A673 (cell line): ENCODE measurements around the gene MIDN. TPM values are rescaled to one million over a fixed set of nuclear protein-coding genes. Genes with fewer than 3 reads are reported as not detected.
"Not testable (repeated sequence)": the region's sequence is repeated elsewhere in the genome, so short reads cannot be mapped to it uniquely, and the experiment has no call there.

ENCODE experiments used
- BruUV-seq: library from RNA; stranded (reverse); fragments of 400-500 nt; replicated peaks from 2 replicates; lab custom pipeline; 2021; lab: Mats Ljungman, UMichigan
- CTCF ChIA-PET: fragments of 300-600 bp; sonication (Branson Sonifier 250); formaldehyde crosslinking; loops from one replicate; lab custom pipeline; 2022; ENCODE audit warnings: antibody characterized with exemption; lab: Charles Lee
- POLR2A ChIA-PET: fragments of 300-600 bp; sonication (Branson Sonifier 250); formaldehyde crosslinking; loops from one replicate; lab custom pipeline; 2022; ENCODE audit warnings: antibody characterized with exemption; ENCODE audit not compliant: low non-redundant PET; lab: Charles Lee
- DNase-seq: peaks from one replicate; pipeline ENCODE4 v3.0.0-alpha.2; 2015; ENCODE audit warnings: low spot score
- H3K27ac ChIP-seq: fragments of 200-600 bp; sonication (generic); 2 replicates; pipeline ENCODE4 v1.5.1; 2016; ENCODE audit warnings: mixed run types, low read depth, mild to moderate bottlenecking, mixed read lengths, antibody characterized with exemption, low read length; ENCODE audit not compliant: poor library complexity, severe bottlenecking
- H3K27me3 ChIP-seq: fragments of 200-600 bp; sonication (generic); replicated peaks from 2 replicates; pipeline ENCODE4 v1.6.1; 2017; ENCODE audit warnings: mixed run types, low read depth, mild to moderate bottlenecking, mixed read lengths, antibody characterized with exemption, low read length; ENCODE audit not compliant: insufficient read depth, poor library complexity
- H3K36me3 ChIP-seq: fragments of 200-600 bp; sonication (generic); 2 replicates; pipeline ENCODE4 v1.6.1; 2016; ENCODE audit warnings: mixed run types, mild to moderate bottlenecking, mixed read lengths, antibody characterized with exemption, low read length; ENCODE audit not compliant: insufficient read depth, poor library complexity, severe bottlenecking
- H3K4me1 ChIP-seq: fragments of 200-600 bp; sonication (generic); 2 replicates; pipeline ENCODE4 v1.6.1; 2017; ENCODE audit warnings: mixed run types, mild to moderate bottlenecking, mixed read lengths, antibody characterized with exemption, low read length; ENCODE audit not compliant: insufficient read depth, poor library complexity, severe bottlenecking
- H3K4me3 ChIP-seq: fragments of 200-600 bp; sonication (generic); 2 replicates; pipeline ENCODE4 v1.5.1; 2016; ENCODE audit warnings: low read depth, mixed run types, mild to moderate bottlenecking, mixed read lengths, low read length; ENCODE audit not compliant: poor library complexity, severe bottlenecking
- H3K9me3 ChIP-seq: fragments of 200-600 bp; sonication (generic); 2 replicates; pipeline ENCODE4 v1.6.1; 2016; ENCODE audit warnings: mixed run types, low read depth, mild to moderate bottlenecking, mixed read lengths, antibody characterized with exemption, low read length; ENCODE audit not compliant: poor library complexity, severe bottlenecking
- EZH2 ChIP-seq: fragments of 200-600 bp; sonication (generic); IDR thresholded peaks from 2 replicates; pipeline ENCODE4 v1.6.1; 2017; ENCODE audit warnings: borderline replicate concordance, low read depth, mild to moderate bottlenecking, mixed read lengths, antibody characterized with exemption, low read length; ENCODE audit not compliant: poor library complexity, severe bottlenecking
- intact Hi-C: fragments of 100-400 bp; cut with micrococcal nuclease; formaldehyde crosslinking; loops from one replicate; pipeline ENCODE4 v1.10.0; 2022; ENCODE audit not compliant: unreplicated experiment
- total RNA-seq: library from RNA; stranded (reverse); gene quantifications from 2 replicates; pipeline ENCODE4 v1.2.3, GENCODE V29; 2021
- TF ChIP-seq, protein P1 (sequence below): fragments of 300-800, 200-600 bp; sonication (generic); conservative IDR thresholded peaks from 2 replicates; pipeline ENCODE4 v1.5.1; 2017; ENCODE audit warnings: low read depth, mild to moderate bottlenecking, antibody characterized with exemption, low read length, moderate library complexity, mixed read lengths

The MIDN gene
- total RNA-seq, 1 experiment from 2014 or later = 169 TPM

- Histone ChIP-seq H3K4me3 (no peak overlapping the region), H3K27me3 (no peaks in the 10 kb centered on the region), H3K4me1 (no peaks in the 10 kb centered on the region), H3K36me3 (no peaks in the 10 kb centered on the region), H3K27ac (no peak overlapping the region), H3K9me3 (no peaks in the 10 kb centered on the region)
- ChIA-PET POLR2A (no interaction called here), CTCF (no interaction called here)
- TF ChIP-seq, protein P1, sequence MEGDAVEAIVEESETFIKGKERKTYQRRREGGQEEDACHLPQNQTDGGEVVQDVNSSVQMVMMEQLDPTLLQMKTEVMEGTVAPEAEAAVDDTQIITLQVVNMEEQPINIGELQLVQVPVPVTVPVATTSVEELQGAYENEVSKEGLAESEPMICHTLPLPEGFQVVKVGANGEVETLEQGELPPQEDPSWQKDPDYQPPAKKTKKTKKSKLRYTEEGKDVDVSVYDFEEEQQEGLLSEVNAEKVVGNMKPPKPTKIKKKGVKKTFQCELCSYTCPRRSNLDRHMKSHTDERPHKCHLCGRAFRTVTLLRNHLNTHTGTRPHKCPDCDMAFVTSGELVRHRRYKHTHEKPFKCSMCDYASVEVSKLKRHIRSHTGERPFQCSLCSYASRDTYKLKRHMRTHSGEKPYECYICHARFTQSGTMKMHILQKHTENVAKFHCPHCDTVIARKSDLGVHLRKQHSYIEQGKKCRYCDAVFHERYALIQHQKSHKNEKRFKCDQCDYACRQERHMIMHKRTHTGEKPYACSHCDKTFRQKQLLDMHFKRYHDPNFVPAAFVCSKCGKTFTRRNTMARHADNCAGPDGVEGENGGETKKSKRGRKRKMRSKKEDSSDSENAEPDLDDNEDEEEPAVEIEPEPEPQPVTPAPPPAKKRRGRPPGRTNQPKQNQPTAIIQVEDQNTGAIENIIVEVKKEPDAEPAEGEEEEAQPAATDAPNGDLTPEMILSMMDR = no peak
- TF ChIP-seq EZH2 = no peak
- intact Hi-C loops = no loop called here
- BruUV-seq = no TSS peak
- no peak for DNase-seq
These were observed 56.0 kb downstream of the MIDN start for GRCh38 chr19:1304197-1304924.

DNA sequence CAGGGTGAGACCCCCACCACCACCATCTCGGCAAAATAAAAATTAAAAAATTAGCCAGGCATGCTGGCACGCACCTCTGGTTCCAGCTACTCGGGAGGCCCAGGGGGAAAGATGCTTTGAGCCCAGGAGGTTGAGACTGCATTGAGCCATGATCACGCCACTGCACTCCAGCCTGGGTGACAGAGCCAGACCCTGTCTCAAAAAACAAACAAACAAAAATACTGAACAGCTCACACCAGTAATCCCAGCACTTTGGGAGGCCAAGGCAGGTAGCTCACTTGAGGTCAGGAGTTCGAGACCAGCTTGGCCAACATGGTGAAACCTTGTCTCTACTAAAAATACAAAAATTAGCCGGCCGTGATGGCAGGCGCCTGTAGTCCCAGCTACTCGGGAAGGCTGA is 57.0 kb downstream of the MIDN start:
- H3K27ac ChIP-seq, POLR2A ChIA-PET, H3K36me3 ChIP-seq, H3K9me3 ChIP-seq, H3K4me3 ChIP-seq, DNase-seq, intact Hi-C loops, BruUV-seq, CTCF ChIA-PET, H3K27me3 ChIP-seq, H3K4me1 ChIP-seq: not testable (repeated sequence)

GRCh38 chr19:1307320-1307719 is 58.9 kb downstream of the MIDN start:
- no TSS peak for BruUV-seq

More at GRCh38 chr19:1307320-1307719, 58.9 kb downstream of the MIDN start:
- no peak for TF ChIP-seq EZH2
- TF ChIP-seq, protein P1 = no peak
- Histone ChIP-seq H3K9me3 (no peaks in the 10 kb centered on the region), H3K27me3 (no peaks in the 10 kb centered on the region), H3K4me1 (no peaks in the 10 kb centered on the region), H3K36me3 (no peaks in the 10 kb centered on the region), H3K4me3 (no peak overlapping the region), H3K27ac (no peak overlapping the region)
- ChIA-PET CTCF (no interaction called here), POLR2A (no interaction called here)
- no peak for DNase-seq
- intact Hi-C loops = no loop called here
